Measurements from ENCODE around the gene SLC44A3.

DNA sequence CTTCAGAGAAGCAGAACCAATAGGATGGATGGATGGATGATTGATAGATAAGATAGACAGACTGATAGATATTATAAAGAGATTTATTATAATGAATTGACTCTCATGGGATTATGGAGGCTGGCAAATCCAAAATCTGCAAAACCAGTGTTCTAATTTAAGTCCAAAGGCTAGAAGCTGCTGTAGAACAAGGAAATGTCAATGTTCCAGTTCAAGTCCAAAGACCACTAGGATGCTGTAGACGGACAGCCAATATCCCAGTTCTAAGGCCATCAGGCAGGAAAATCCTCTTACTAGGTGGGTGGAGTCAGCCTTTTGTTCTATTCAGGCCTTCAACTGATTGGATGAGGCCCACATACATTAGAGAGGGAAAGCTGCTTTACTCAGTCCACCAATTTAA lies 4.1 kb upstream of the SLC44A3 start:
- no peak for TF ChIP-seq EZH2 (IDR thresholded peaks at IDR 0.05; ENCODE audit: low read length, missing control alignments)
- TF ChIP-seq, protein P1, sequence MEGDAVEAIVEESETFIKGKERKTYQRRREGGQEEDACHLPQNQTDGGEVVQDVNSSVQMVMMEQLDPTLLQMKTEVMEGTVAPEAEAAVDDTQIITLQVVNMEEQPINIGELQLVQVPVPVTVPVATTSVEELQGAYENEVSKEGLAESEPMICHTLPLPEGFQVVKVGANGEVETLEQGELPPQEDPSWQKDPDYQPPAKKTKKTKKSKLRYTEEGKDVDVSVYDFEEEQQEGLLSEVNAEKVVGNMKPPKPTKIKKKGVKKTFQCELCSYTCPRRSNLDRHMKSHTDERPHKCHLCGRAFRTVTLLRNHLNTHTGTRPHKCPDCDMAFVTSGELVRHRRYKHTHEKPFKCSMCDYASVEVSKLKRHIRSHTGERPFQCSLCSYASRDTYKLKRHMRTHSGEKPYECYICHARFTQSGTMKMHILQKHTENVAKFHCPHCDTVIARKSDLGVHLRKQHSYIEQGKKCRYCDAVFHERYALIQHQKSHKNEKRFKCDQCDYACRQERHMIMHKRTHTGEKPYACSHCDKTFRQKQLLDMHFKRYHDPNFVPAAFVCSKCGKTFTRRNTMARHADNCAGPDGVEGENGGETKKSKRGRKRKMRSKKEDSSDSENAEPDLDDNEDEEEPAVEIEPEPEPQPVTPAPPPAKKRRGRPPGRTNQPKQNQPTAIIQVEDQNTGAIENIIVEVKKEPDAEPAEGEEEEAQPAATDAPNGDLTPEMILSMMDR (conservative IDR thresholded peaks at IDR 0.05 in 1 of 2, IDR thresholded peaks at IDR 0.05 in 1 of 2; ENCODE audit: low read depth in 1 of 2, low read length in 2 of 2): no peak
